ENCODE data around the gene ATP1A2. TPM values are rescaled to one million over a fixed set of nuclear protein-coding genes. Genes with fewer than 3 reads are reported as not detected.

ATP1A2 gene
- total RNA-seq, 2 experiments from 2014 or later: not detected

GRCh38 chr1:160095382-160096105 is 20.0 kb upstream of the ATP1A2 start:
- POLR2A ChIA-PET: interaction anchor here (0.7 kb wide), 1 partner anchor 14 kb away, joined by 3 read pairs; no protein-coding TSS in a partner anchor
- Mint-ChIP-seq H3K27ac (no peak overlapping the region), H3K4me1 (ENCODE audit: low read depth) (peaks cover 51% of the 10 kb centered on the region), H3K36me3 (ENCODE audit: low read depth) (peaks cover 8% of the 10 kb centered on the region), H3K4me3 (no peak overlapping the region), H3K9me3 (no peaks in the 10 kb centered on the region), H3K27me3 (no peaks in the 10 kb centered on the region)
- CTCF ChIA-PET: interaction anchor here (0.6 to 7.3 kb wide), 3 partner anchors 12 to 157 kb away, joined by 3 to 119 read pairs (median 22); partner anchors contain the start of gene KCNJ9
- intact Hi-C loops (cut with micrococcal nuclease): loop anchor here (10.0 kb wide), 1 partner anchor 519 kb away; no protein-coding TSS in a partner anchor
- no peak for ATAC-seq
- DNase-seq: no peak
- TF ChIP-seq, protein P1, sequence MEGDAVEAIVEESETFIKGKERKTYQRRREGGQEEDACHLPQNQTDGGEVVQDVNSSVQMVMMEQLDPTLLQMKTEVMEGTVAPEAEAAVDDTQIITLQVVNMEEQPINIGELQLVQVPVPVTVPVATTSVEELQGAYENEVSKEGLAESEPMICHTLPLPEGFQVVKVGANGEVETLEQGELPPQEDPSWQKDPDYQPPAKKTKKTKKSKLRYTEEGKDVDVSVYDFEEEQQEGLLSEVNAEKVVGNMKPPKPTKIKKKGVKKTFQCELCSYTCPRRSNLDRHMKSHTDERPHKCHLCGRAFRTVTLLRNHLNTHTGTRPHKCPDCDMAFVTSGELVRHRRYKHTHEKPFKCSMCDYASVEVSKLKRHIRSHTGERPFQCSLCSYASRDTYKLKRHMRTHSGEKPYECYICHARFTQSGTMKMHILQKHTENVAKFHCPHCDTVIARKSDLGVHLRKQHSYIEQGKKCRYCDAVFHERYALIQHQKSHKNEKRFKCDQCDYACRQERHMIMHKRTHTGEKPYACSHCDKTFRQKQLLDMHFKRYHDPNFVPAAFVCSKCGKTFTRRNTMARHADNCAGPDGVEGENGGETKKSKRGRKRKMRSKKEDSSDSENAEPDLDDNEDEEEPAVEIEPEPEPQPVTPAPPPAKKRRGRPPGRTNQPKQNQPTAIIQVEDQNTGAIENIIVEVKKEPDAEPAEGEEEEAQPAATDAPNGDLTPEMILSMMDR (IDR thresholded peaks at IDR 0.05): no peak

DNA sequence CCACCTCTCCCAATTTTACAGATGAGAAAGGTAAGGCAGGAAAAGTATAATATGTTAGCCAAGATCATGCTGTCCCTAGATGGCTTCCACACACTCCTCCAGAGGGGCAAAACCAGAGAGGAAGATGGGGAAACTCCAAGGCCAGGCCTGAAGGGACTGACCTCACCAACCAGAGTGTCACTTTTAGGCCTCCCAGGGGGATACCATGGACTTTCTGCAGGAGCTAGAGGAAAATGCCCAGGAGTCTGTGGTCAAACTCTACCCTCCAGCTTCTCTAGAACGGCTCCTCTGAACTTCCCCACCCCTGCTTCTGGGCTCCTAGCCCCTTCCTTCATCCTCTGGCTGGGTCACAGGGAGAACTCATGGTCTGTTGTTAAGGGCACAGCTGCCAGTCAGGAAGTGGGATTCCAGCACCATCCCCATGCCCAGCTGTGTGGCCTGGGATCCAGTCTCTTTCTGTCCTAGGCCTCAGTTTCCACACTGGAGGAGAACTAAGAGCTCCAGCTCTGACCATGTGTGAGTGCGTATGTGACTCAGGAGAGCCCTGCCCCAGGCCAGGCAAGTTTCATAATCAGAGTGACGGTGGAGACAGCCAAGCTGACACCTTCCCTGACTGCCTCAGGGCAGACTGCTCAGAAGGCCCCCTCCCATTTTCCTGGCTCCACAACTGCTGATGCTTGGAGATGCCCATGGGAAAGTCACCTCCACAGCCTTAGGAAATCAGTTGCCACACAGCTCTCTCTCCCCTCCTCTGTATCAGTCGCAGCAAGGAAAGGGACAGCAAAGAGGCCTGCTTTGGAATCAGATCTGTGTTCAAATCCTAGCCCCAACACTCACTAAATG is 19.1 kb upstream of the ATP1A2 start:
- Mint-ChIP-seq H3K4me3 (peak overlapping the region; percentile 85), H3K27me3 (no peaks in the 10 kb centered on the region), H3K9me3 (no peaks in the 10 kb centered on the region), H3K27ac (peak overlapping the region; percentile 90), H3K36me3 (ENCODE audit: low read depth) (peaks cover 8% of the 10 kb centered on the region), H3K4me1 (ENCODE audit: low read depth) (peaks cover 61% of the 10 kb centered on the region)
- TF ChIP-seq, protein P1 (IDR thresholded peaks at IDR 0.05): no peak
- ChIA-PET POLR2A (interaction anchor here (1.1 kb wide), 2 partner anchors 14 to 166 kb away, joined by 3 read pairs; partner anchors contain the start of gene DCAF8), CTCF (interaction anchor here (0.6 to 7.3 kb wide), 8 partner anchors 9 to 280 kb away, joined by 3 to 119 read pairs (median 10); partner anchors contain the start of gene KCNJ9)
- ATAC-seq: no peak
- peak; percentile 49 for DNase-seq
- intact Hi-C loops (cut with micrococcal nuclease): loop anchor here (10.0 kb wide), 1 partner anchor 518 kb away; no protein-coding TSS in a partner anchor

DNA sequence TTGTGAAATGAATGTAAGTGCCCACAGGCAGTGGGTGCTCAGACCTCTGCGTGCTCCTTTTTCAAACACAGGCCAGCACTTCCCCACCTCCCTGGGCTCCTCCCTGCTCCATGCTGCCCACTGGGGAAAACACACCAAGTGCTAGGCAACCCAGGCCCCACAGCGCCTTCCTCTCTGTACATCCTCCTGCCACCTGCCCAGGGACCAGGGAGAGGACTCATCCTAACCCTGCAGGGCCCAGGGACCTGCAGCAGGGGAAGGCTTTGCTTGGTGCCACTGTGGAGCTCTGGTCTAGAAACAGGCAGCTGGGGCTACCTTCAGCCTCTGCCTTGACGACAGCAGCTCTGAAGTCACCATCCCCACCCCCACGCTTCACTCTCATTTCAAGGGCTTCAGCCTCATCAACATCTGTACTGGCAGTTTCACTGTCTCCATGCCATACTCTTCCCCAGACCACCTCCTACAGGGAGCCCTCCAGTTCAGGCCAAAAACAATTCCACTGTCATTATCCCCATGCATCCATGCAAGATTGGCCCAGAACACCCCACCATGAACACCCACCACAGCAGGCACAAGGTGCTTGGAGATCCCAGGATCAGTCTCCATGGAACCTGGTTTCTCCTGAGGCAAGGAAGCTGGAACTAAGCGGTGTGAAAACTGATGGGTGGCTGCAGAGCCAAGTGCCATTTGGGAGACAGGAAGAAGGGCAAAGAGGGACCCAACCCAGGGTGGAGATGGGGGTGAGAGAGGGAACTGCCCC is 18.2 kb upstream of the ATP1A2 start:
- ATAC-seq (peak; percentile 13), DNase-seq (peak; percentile 81)
- TF ChIP-seq, protein P1 (IDR thresholded peaks at IDR 0.05): no peak
- H3K4me3 Mint-ChIP-seq: peak overlapping the region; percentile 85
- H3K36me3 Mint-ChIP-seq (ENCODE audit: low read depth): peaks cover 6% of the 10 kb centered on the region
- POLR2A ChIA-PET: interaction anchor here (1.0 to 1.7 kb wide), 8 partner anchors 11 to 172 kb away, joined by 3 to 8 read pairs (median 3); partner anchors contain the start of genes DCAF8 and TAGLN2
- peak overlapping the region; percentile 90 for H3K27ac Mint-ChIP-seq
- H3K9me3 Mint-ChIP-seq: no peaks in the 10 kb centered on the region
- intact Hi-C loops (cut with micrococcal nuclease): loop anchor here (10.0 kb wide), 1 partner anchor 517 kb away; no protein-coding TSS in a partner anchor
- H3K4me1 Mint-ChIP-seq (ENCODE audit: low read depth): peaks cover 67% of the 10 kb centered on the region
- no peaks in the 10 kb centered on the region for H3K27me3 Mint-ChIP-seq
- CTCF ChIA-PET: interaction anchor here (0.7 to 7.3 kb wide), 11 partner anchors 10 to 279 kb away, joined by 3 to 119 read pairs (median 4); partner anchors contain the start of genes KCNJ9 and PIGM

DNA sequence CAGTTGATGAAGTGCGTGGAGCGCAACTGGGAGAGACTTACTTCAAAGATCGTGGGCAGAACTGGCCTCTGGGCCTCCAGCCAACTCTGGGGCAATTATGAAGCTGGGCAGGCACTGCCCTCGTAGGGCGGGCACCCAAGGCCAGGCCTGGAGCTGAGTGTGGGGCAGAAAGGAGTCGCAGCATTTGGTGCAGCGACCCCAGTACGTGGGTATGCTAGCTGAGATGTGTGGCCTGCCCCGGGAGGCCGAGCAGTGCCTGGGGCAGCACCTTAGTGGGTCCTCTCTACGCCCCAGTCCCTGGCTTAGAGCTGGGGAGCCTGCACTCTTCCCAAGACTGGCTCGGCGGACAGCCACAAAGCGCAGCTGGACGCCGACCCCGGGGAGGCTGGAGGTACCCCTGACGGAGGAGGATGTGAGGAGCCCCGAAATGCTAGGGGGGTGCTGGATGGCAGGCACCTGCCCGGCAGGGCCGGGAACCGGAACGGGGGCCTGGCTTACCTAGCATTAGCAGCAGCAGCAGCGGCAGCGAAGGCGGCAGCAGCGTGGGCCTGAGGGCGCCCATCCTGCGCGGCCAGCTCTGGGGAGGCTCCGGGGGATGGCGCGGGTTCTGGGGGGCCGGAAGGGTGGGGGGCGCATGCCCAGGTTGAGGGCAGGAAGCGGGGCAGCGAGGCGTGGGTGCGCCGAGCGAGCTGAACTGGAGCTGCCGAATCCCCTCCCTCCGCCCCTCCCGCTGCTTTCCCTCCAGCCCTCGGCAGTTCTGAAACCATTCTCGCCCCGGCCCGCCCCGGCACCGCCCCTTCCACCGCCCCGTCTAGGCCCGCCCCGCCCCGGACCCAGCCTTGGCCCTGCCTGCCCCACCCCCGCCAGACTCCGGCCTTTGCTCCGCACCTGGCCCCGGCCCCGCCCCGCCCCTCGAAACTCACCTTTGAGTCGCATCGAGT is 17.4 kb upstream of the ATP1A2 start, which contains the start of gene IGSF8:
IGSF8 (minus strand) TSS at position 709 of the 941 bp plus-strand sequence; CDS start at position 562, 147 bp downstream.
- Mint-ChIP-seq H3K27me3 (no peaks in the 10 kb centered on the region), H3K27ac (peak within 1 kb of the TSS; percentile 90), H3K9me3 (no peaks in the 10 kb centered on the region), H3K4me1 (ENCODE audit: low read depth) (peaks cover 72% of the 10 kb centered on the region), H3K36me3 (ENCODE audit: low read depth) (peaks cover 6% of the 10 kb centered on the region), H3K4me3 (peak within 1 kb of the TSS; percentile 85)
- CTCF ChIA-PET: interaction anchor here (0.6 to 7.3 kb wide), 11 partner anchors 10 to 279 kb away, joined by 3 to 119 read pairs (median 8); partner anchors contain the start of genes KCNJ9 and PIGM
- intact Hi-C loops (cut with micrococcal nuclease): loop anchor here (10.0 kb wide), 1 partner anchor 517 kb away; no protein-coding TSS in a partner anchor
- POLR2A ChIA-PET: interaction anchor here (1.0 to 1.7 kb wide), 7 partner anchors 12 to 173 kb away, joined by 3 to 8 read pairs (median 3); partner anchors contain the start of genes DCAF8 and TAGLN2
- DNase-seq (peak; percentile 96), ATAC-seq (peak; percentile 59)
- TF ChIP-seq, protein P1 (IDR thresholded peaks at IDR 0.05): no peak

Data from activated CD8-positive, alpha-beta T cell treated with anti-CD3 and anti-CD28 coated beads for 36 hours (primary cell).